ENCODE results near the gene BST1. TPM values are rescaled to one million over a fixed set of nuclear protein-coding genes. Genes with fewer than 3 reads are reported as not detected.

The BST1 gene, protein sequence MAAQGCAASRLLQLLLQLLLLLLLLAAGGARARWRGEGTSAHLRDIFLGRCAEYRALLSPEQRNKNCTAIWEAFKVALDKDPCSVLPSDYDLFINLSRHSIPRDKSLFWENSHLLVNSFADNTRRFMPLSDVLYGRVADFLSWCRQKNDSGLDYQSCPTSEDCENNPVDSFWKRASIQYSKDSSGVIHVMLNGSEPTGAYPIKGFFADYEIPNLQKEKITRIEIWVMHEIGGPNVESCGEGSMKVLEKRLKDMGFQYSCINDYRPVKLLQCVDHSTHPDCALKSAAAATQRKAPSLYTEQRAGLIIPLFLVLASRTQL
- total RNA-seq (ENCODE audit: low replicate concordance), result 0.45 and 1.2 TPM in 2 replicates

DNA sequence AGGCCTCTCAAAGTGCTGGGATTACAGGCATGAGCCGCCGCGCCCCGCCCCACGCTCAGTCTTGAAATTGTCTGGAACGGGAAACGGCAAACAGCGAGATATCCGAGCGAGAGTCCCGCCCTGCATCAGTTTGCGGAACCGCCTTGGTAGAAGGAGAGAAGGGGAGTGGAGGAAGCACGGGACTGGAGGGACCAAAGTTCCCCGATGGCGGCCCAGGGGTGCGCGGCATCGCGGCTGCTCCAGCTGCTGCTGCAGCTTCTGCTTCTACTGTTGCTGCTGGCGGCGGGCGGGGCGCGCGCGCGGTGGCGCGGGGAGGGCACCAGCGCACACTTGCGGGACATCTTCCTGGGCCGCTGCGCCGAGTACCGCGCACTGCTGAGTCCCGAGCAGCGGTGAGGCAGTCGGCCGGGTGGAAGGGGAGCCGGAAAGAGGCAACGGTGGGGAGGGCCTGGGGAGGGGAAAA, at the start of gene BST1:
TSS of gene BST1 (plus strand) at position 125 of the 463 bp plus-strand sequence. CDS start at position 205, 80 bp downstream.
- H3K36me3 Mint-ChIP-seq, result peaks cover 10% of the 10 kb centered on the region
- peak; percentile 28 for DNase-seq (ENCODE audit: low spot score)

DNA sequence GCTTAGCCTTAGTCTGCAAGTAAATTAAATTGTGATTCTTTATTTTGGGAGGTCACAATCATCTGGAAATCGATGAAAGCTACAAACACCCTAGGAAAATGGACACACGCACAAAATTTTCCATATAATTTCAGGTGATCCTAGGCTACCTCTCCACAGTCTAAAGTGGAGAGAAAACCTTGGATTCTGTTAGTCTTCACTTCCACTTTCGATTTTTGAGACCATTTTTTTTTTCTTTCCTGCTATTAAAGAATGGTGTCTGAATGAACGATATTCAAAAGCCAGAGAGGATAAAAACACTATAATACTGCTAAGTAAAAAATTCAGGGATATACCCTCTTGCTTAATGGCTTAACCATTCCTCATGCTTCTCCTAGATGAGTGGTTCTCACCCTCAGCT, 49.4 kb upstream of the BST1 start:
- DNase-seq (ENCODE audit: low spot score), result no peak
- Mint-ChIP-seq H3K36me3 (peaks cover 9% of the 10 kb centered on the region), H3K4me1 (peaks cover 41% of the 10 kb centered on the region), H3K4me3 (peak overlapping the region; percentile 97), H3K27ac (peak overlapping the region; percentile 98), H3K9me3 (peaks cover 4% of the 10 kb centered on the region), H3K27me3 (ENCODE audit: insufficient read depth, low read depth) (peaks cover 2% of the 10 kb centered on the region)
- Histone ChIP-seq H3K4me2 (peak overlapping the region; percentile 79), H3K79me2 (ENCODE audit: low read depth) (peaks cover 63% of the 10 kb centered on the region), H4K20me1 (ENCODE audit: low read depth) (peaks cover 18% of the 10 kb centered on the region), H3F3A (ENCODE audit: low read depth) (peaks cover 33% of the 10 kb centered on the region), H3K36me3 (no peaks in the 10 kb centered on the region), H3K9ac (peak overlapping the region; percentile 73), H3K27me3 (no peaks in the 10 kb centered on the region), H3K4me3 (peak overlapping the region; percentile 93), H3K27ac (no peak overlapping the region), H3K9me3 (ENCODE audit: low read depth) (no peaks in the 10 kb centered on the region), H3K4me1 (peaks cover 23% of the 10 kb centered on the region), H2AFZ (replicated peaks) (no peak overlapping the region)
- TF ChIP-seq, protein P1, sequence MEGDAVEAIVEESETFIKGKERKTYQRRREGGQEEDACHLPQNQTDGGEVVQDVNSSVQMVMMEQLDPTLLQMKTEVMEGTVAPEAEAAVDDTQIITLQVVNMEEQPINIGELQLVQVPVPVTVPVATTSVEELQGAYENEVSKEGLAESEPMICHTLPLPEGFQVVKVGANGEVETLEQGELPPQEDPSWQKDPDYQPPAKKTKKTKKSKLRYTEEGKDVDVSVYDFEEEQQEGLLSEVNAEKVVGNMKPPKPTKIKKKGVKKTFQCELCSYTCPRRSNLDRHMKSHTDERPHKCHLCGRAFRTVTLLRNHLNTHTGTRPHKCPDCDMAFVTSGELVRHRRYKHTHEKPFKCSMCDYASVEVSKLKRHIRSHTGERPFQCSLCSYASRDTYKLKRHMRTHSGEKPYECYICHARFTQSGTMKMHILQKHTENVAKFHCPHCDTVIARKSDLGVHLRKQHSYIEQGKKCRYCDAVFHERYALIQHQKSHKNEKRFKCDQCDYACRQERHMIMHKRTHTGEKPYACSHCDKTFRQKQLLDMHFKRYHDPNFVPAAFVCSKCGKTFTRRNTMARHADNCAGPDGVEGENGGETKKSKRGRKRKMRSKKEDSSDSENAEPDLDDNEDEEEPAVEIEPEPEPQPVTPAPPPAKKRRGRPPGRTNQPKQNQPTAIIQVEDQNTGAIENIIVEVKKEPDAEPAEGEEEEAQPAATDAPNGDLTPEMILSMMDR (IDR thresholded peaks at IDR 0.05), result no peak
- TF ChIP-seq EZH2 (IDR thresholded peaks at IDR 0.05), result no peak
- no peak for TF ChIP-seq EZH2phosphoT487 (IDR thresholded peaks at IDR 0.05)

More for the DNA sequence above, at the start of gene BST1:
- no peaks in the 10 kb centered on the region for H3K9me3 ChIP-seq (ENCODE audit: low read depth)
- no peak within 1 kb of the TSS for H3K27ac ChIP-seq
- peaks cover 14% of the 10 kb centered on the region for H3K4me1 ChIP-seq
- Mint-ChIP-seq H3K27ac (no peak within 1 kb of the TSS), H3K9me3 (peaks cover 19% of the 10 kb centered on the region), H3K27me3 (ENCODE audit: insufficient read depth, low read depth) (peaks cover 2% of the 10 kb centered on the region), H3K4me1 (peaks cover 12% of the 10 kb centered on the region), H3K4me3 (peak within 1 kb of the TSS; percentile 30)
- peaks cover 15% of the 10 kb centered on the region for H3F3A ChIP-seq (ENCODE audit: low read depth)
- no peaks in the 10 kb centered on the region for H3K36me3 ChIP-seq
- H3K27me3 ChIP-seq, result no peaks in the 10 kb centered on the region
- peak within 1 kb of the TSS; percentile 25 for H3K4me2 ChIP-seq
- H3K79me2 ChIP-seq (ENCODE audit: low read depth), result no peaks in the 10 kb centered on the region
- H2AFZ ChIP-seq (replicated peaks), result no peak within 1 kb of the TSS
- peak within 1 kb of the TSS; percentile 28 for H3K4me3 ChIP-seq
- H3K9ac ChIP-seq, result no peak within 1 kb of the TSS
- no peaks in the 10 kb centered on the region for H4K20me1 ChIP-seq (ENCODE audit: low read depth)
- TF ChIP-seq, protein P1 (IDR thresholded peaks at IDR 0.05), result no peak
- TF ChIP-seq EZH2phosphoT487 (IDR thresholded peaks at IDR 0.05) (no peak), EZH2 (IDR thresholded peaks at IDR 0.05) (no peak)

DNA sequence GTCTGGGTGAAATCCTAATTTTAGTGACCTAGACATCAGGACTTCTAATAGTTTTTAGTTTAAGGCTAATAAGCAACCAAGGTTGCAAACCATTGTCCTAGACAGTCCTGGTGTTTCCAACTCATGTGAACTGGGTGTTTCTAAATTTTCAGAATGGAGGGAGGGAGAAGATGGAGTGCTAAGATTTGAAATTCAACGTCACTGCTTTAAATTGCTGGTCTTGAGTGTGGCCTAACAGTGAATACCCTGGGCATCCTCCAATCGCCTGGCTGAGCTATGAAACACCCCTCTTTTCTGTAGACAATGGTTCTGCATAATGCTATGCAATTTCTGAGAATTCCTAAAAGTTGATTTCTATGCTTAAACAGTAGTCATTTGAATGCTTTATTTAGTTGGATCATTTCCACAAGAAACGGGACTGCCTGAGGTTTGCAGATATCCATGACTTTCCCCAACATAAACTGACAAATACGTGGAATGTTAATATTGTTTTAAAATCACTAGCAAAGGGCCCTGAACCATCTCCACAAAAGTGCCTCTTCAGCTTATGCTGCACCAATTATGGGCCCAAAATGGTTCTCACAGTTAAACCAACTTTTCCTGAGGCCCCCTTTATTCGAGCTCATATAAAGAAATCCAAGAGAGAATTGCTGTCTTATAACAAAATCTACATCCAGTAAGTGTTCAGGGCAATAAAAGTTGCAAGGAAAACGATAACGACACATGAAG, 48.8 kb upstream of the BST1 start:
- peak overlapping the region; percentile 97 for H3K4me3 Mint-ChIP-seq
- Histone ChIP-seq H3F3A (ENCODE audit: low read depth) (peaks cover 34% of the 10 kb centered on the region), H3K79me2 (ENCODE audit: low read depth) (peaks cover 57% of the 10 kb centered on the region), H3K27ac (peak overlapping the region; percentile 91), H3K27me3 (no peaks in the 10 kb centered on the region), H3K9ac (peak overlapping the region; percentile 73), H3K36me3 (no peaks in the 10 kb centered on the region), H2AFZ (replicated peaks) (peak overlapping the region; percentile 31), H4K20me1 (ENCODE audit: low read depth) (peaks cover 18% of the 10 kb centered on the region), H3K4me3 (peak overlapping the region; percentile 93), H3K4me1 (peaks cover 23% of the 10 kb centered on the region), H3K9me3 (ENCODE audit: low read depth) (no peaks in the 10 kb centered on the region), H3K4me2 (peak overlapping the region; percentile 79)
- H3K27me3 Mint-ChIP-seq (ENCODE audit: insufficient read depth, low read depth), result peaks cover 2% of the 10 kb centered on the region
- peaks cover 7% of the 10 kb centered on the region for H3K36me3 Mint-ChIP-seq
- peaks cover 2% of the 10 kb centered on the region for H3K9me3 Mint-ChIP-seq
- peak; percentile 16 for DNase-seq (ENCODE audit: low spot score)
- H3K4me1 Mint-ChIP-seq, result peaks cover 42% of the 10 kb centered on the region
- TF ChIP-seq, protein P1 (IDR thresholded peaks at IDR 0.05), result no peak
- TF ChIP-seq EZH2phosphoT487 (IDR thresholded peaks at IDR 0.05), result no peak
- TF ChIP-seq EZH2 (IDR thresholded peaks at IDR 0.05), result no peak
- peak overlapping the region; percentile 98 for H3K27ac Mint-ChIP-seq

Data from neural progenitor cell (in vitro differentiated cells).